Right lobe of liver (tissue), 6 donors: ENCODE data around the gene IGFBP1. TPM values are rescaled to one million over a fixed set of nuclear protein-coding genes. Genes with fewer than 3 reads are reported as not detected.
A peak's percentile ranks its signal among the peaks of the same experiment; 100 is the strongest.

Experiments
- ATAC-seq, 4 donors: fragments of 200-7000 bp; cut with Tn5 transposase; one replicate each; pipeline ENCODE4 v1.9.1; 2020; ENCODE audit warnings: mild to moderate bottlenecking in 4 of 4, moderate library complexity in 4 of 4
- DNase-seq, 3 donors: peaks; one replicate each; pipeline ENCODE4 v3.0.0-alpha.2; 2020
- H3K27ac ChIP-seq, 3 donors: fragments of 200-600 bp; one replicate each; pipeline ENCODE4 v1.8.0; 2022
- H3K27me3 ChIP-seq, 2 donors: fragments of 200-600 bp; one replicate each; pipeline ENCODE4 v1.8.0; 2022
- H3K36me3 ChIP-seq, 4 donors: fragments of 200-600 bp; sonication (generic) in 1 of 4; one replicate each; pipeline versions ENCODE4 v1.5.1 to v1.8.0; 2017 to 2022; ENCODE audit warnings: control low read depth in 1 of 4
- H3K4me1 ChIP-seq, 4 donors: fragments of 200-600 bp; sonication (generic) in 1 of 4; one replicate each; pipeline versions ENCODE4 v1.5.1 to v1.8.0; 2017 to 2022; ENCODE audit warnings: control low read depth in 1 of 4
- H3K4me3 ChIP-seq, 3 donors: fragments of 200-600 bp; one replicate each; pipeline ENCODE4 v1.8.0; 2022
- H3K9me3 ChIP-seq, 4 donors: fragments of 200-600 bp; sonication (generic) in 1 of 4; one replicate each; pipeline versions ENCODE4 v1.5.1 to v1.8.0; 2017 to 2022; ENCODE audit warnings: control low read depth in 1 of 4
- CTCF ChIP-seq, 4 donors: fragments of 200-600 bp in 3 of 4; fragments of 450-650 bp in 1 of 4; IDR thresholded peaks; one replicate each; pipeline versions ENCODE4 v1.5.1 to v1.8.0; 2016 to 2022; ENCODE audit warnings: antibody characterized with exemption in 4 of 4, mild to moderate bottlenecking in 2 of 4
- POLR2A ChIP-seq: fragments of 450-650 bp; IDR thresholded peaks from one replicate; pipeline ENCODE4 v1.6.1; 2017; ENCODE audit warnings: antibody characterized with exemption, mild to moderate bottlenecking
- WGBS: methylation state at CpG from one replicate; pipeline ENCODE4 v1.1.6; 2018; ENCODE audit warnings: low coverage, low lambda C conversion rate; ENCODE audit not compliant: insufficient coverage; ENCODE audit errors: missing lambda C conversion rate; 5-methylcytosine and 5-hydroxymethylcytosine counted together
- intact Hi-C, 2 donors: fragments of 100-400 bp; cut with DNase I; formaldehyde crosslinking; loops; one replicate each; pipeline versions ENCODE4 v1.11.2 to v1.14.1; 2022
- total RNA-seq, 6 experiments: library from RNA; depleted of rRNA in 2 of 6; stranded (reverse); fragments of >200 nt in 2 of 6; fragmentation: NEBNext Ultra II Directional in 3 of 6; extraction: Animal tissue kit (Norgen Biotek cat#: 25700) in 3 of 6; gene quantifications; one replicate each; pipeline versions ENCODE4 v1.1.0 to v1.2.4, GENCODE V29; 2016 to 2023
- donor health status: DM: no; HTN: yes; CAD: no.
- donor health status: DM: no; HTN: no; CAD: no.
- donor health status: DM: no; HTN: no; CAD: no.
- donor health status: DM: no; HTN: yes; CAD: no.
- donor health status: DM: no; HTN: yes; CAD: no.

Gene IGFBP1
- total RNA-seq, 6 experiments from 2014 or later, result 7.7 to 566 (median 283) TPM

GRCh38 chr7:45917064-45917463, 28.8 kb downstream of the IGFBP1 start:
- ATAC-seq (no peak), DNase-seq (no peak)
- Histone ChIP-seq H3K27ac (no peak overlapping the region), H3K27me3 (no peaks in the 10 kb centered on the region), H3K4me3 (peak overlapping the region in 2 of 3 donors; percentile 8), H3K4me1 (peaks cover 0 to 12% (median 6%) of the 10 kb centered on the region in 4 donors), H3K36me3 (peaks cover 0 to 3% (median 0%) of the 10 kb centered on the region in 4 donors), H3K9me3 (no peaks in the 10 kb centered on the region)
- intact Hi-C loops, result loop anchor here (5.0 to 10.0 kb wide), 2 partner anchors 435 to 1168 kb away; no protein-coding TSS in a partner anchor
- 57% methylated on average over 13 of the region's 14 CpGs for WGBS
- no peak for TF ChIP-seq POLR2A

DNA sequence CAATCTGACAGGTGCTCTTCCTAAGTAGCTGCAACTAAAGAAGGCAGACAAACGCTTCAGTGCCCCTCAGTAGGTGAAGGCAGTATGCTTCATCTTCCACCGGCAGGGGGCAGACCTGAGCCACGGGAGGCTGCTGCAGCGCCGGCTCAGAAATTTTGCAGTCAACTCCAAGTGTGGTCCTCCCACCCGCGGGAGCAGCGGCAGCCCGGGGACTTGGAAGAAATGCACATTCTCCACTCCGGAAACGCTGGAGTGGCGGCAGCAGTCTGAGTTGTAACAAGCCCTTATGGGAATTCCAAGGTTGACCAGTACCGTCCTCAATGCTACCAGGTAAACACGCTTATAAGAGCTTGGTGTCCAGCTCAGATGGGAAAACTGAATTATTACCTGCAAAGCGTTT, 29.4 kb downstream of the IGFBP1 start:
- 1% methylated on average over 13 of the region's 15 CpGs for WGBS
- Histone ChIP-seq H3K27me3 (no peaks in the 10 kb centered on the region), H3K9me3 (no peaks in the 10 kb centered on the region), H3K4me1 (peaks cover 0 to 18% (median 6%) of the 10 kb centered on the region in 4 donors), H3K36me3 (peaks cover 0 to 3% (median 0%) of the 10 kb centered on the region in 4 donors), H3K4me3 (peak overlapping the region in 2 of 3 donors; percentile 14 to 59), H3K27ac (peak overlapping the region in 1 of 3 donors; percentile 3)
- intact Hi-C loops, result loop anchor here (5.0 to 10.0 kb wide), 2 partner anchors 435 to 1167 kb away; no protein-coding TSS in a partner anchor
- ATAC-seq (peak; percentile 63 to 79 (median 66)), DNase-seq (peak; percentile 78 to 84 (median 80))
- no peak for TF ChIP-seq POLR2A
- TF ChIP-seq CTCF (IDR thresholded peaks at IDR 0.05), result peak; percentile 78 to 97 (median 97)

GRCh38 chr7:45918556-45918955, 30.3 kb downstream of the IGFBP1 start:
- no peaks in the 10 kb centered on the region for H3K27me3 ChIP-seq
- H3K36me3 ChIP-seq, result no peaks in the 10 kb centered on the region
- H3K9me3 ChIP-seq, result no peaks in the 10 kb centered on the region
- intact Hi-C loops, result loop anchor here (5.0 to 10.0 kb wide), 2 partner anchors 434 to 1166 kb away; no protein-coding TSS in a partner anchor
- H3K4me3 ChIP-seq, result peak overlapping the region in 2 of 3 donors; percentile 14 to 59
- 65% methylated on average over 2 of the region's 2 CpGs for WGBS
- ATAC-seq (no peak), DNase-seq (no peak)
- H3K27ac ChIP-seq, result peak overlapping the region in 1 of 3 donors; percentile 31
- TF ChIP-seq CTCF (IDR thresholded peaks at IDR 0.05) (no peak), POLR2A (no peak)
- peaks cover 0 to 23% (median 6%) of the 10 kb centered on the region in 4 donors for H3K4me1 ChIP-seq

- intact Hi-C loops, result loop anchor here (5.0 to 10.0 kb wide), 2 partner anchors 433 to 1165 kb away; no protein-coding TSS in a partner anchor
- 61% methylated on average over 4 of the region's 9 CpGs for WGBS
- Histone ChIP-seq H3K36me3 (no peaks in the 10 kb centered on the region), H3K9me3 (no peaks in the 10 kb centered on the region), H3K4me1 (peaks cover 0 to 23% (median 6%) of the 10 kb centered on the region in 4 donors), H3K4me3 (peak overlapping the region; percentile 46 to 59 (median 56)), H3K27me3 (no peaks in the 10 kb centered on the region), H3K27ac (peak overlapping the region in 1 of 3 donors; percentile 33)
- TF ChIP-seq POLR2A, result no peak
- TF ChIP-seq CTCF (IDR thresholded peaks at IDR 0.05), result no peak
- no peak for DNase-seq
- no peak for ATAC-seq
Observed at GRCh38 chr7:45919231-45919784, 31.0 kb downstream of the IGFBP1 start.

GRCh38 chr7:45919993-45920459, 31.7 kb downstream of the IGFBP1 start:
- Histone ChIP-seq H3K27me3 (no peaks in the 10 kb centered on the region), H3K4me3 (peak overlapping the region; percentile 46 to 59 (median 56)), H3K36me3 (no peaks in the 10 kb centered on the region), H3K27ac (peak overlapping the region in 1 of 3 donors; percentile 49), H3K9me3 (no peaks in the 10 kb centered on the region), H3K4me1 (peaks cover 0 to 23% (median 6%) of the 10 kb centered on the region in 4 donors)
- no peak for DNase-seq
- TF ChIP-seq POLR2A (no peak), CTCF (IDR thresholded peaks at IDR 0.05) (no peak)
- no peak for ATAC-seq
- intact Hi-C loops, result loop anchor here (5.0 to 10.0 kb wide), 2 partner anchors 432 to 1165 kb away; no protein-coding TSS in a partner anchor
- WGBS, result 7% methylated on average over 19 of the region's 19 CpGs
